Measurements from ENCODE around the gene RPS27.

DNA sequence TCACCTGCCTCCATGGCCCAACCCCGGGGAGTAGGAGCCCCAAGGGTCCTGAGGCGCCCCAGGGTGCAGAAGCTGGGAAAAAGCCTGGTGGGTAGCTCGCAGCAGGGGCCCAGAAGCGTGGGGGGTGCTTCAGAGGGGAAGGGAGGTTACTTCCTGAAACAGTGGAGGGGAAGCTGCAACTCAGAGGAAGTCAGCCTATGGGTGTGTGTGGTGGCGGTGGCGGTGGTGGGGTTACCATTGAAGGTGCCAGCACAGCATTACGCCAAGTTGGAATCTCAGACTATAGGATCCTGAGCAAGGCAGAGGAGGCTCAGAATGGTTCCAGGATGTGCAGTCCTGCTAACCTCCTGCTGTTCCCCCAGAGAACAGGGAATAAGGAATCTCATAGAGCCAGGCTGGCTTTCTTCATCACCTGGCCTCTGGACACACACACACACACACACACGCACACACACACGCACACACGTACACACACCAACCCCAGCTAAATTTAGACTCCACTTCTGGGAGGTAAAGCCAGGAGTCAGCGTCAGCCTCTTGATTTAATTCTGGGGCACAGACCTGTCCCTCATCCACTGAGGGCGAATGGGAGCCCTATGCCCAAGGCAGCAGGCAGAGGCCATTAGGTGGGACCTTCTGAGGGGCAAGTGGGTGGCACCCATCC, 45.3 kb upstream of the RPS27 start:
- TF ChIP-seq TAF1 (IDR thresholded peaks at IDR 0.05; ENCODE audit: borderline replicate concordance, insufficient read depth, low read length): no peak
- no peak for TF ChIP-seq POLR2AphosphoS5 (IDR thresholded peaks at IDR 0.05; ENCODE audit: low read depth, low read length)

Data from PFSK-1 (cell line).